Naive thymus-derived CD4-positive, alpha-beta T cell (primary cell): ENCODE data around the gene LAMA5. TPM values are rescaled to one million over a fixed set of nuclear protein-coding genes. Genes with fewer than 3 reads are reported as not detected.

ENCODE experiments used
- ATAC-seq: fragments of 150-1000 bp; cut with Tn5 transposase; 2 replicates; pipeline ENCODE4 v1.10.0; 2021; ENCODE audit warnings: mild to moderate bottlenecking, moderate library complexity
- CTCF ChIA-PET: fragments of 350-600 bp; sonication (Branson Sonifier 250); formaldehyde crosslinking; loops from one replicate; lab custom pipeline; 2021; ENCODE audit warnings: antibody characterized with exemption; lab: Charles Lee
- POLR2A ChIA-PET: fragments of 350-600 bp; sonication (Branson Sonifier 250); formaldehyde crosslinking; loops from one replicate; lab custom pipeline; 2021; ENCODE audit warnings: antibody characterized with exemption, inconsistent platforms; lab: Charles Lee
- DNase-seq, 9 donors: peaks; one replicate each; pipeline versions ENCODE4 v3.0.0 to v3.0.0-alpha.2; 2020 to 2022; ENCODE audit warnings: mixed read lengths in 1 of 9
- H3K27ac ChIP-seq: one replicate; pipeline ENCODE4 v1.7.0; 2013; ENCODE audit warnings: mild to moderate bottlenecking, low read depth, low read length, moderate library complexity
- H3K27me3 ChIP-seq, 2 donors: one replicate each; pipeline ENCODE4 v1.7.0; 2013; ENCODE audit warnings: low read length in 2 of 2, mild to moderate bottlenecking in 2 of 2, moderate library complexity in 2 of 2; ENCODE audit not compliant: control insufficient read depth in 2 of 2, insufficient read depth in 2 of 2
- H3K36me3 ChIP-seq, 3 experiments: 1 replicate in 2 of 3; 2 replicates in 1 of 3; pipeline ENCODE4 v1.7.0; 2013; ENCODE audit warnings: low read length in 3 of 3, mild to moderate bottlenecking in 3 of 3, moderate library complexity in 1 of 3; ENCODE audit not compliant: insufficient read depth in 3 of 3, control insufficient read depth in 2 of 3
- H3K4me1 ChIP-seq, 2 donors: one replicate each; pipeline ENCODE4 v1.7.0; 2013; ENCODE audit warnings: low read length in 2 of 2, mild to moderate bottlenecking in 2 of 2, moderate library complexity in 1 of 2; ENCODE audit not compliant: control insufficient read depth in 2 of 2, insufficient read depth in 2 of 2
- H3K4me3 ChIP-seq: 2 replicates; pipeline ENCODE4 v1.7.0; 2013; ENCODE audit warnings: mild to moderate bottlenecking, low read length
- H3K9me3 ChIP-seq, 3 experiments: 1 replicate in 2 of 3; 2 replicates in 1 of 3; pipeline ENCODE4 v1.7.0; 2013; ENCODE audit warnings: low read length in 3 of 3; ENCODE audit not compliant: control insufficient read depth in 2 of 3
- H3K27ac Mint-ChIP-seq, 9 donors: one replicate each; pipeline ENCODE4 v1.8.0; 2020 to 2022; ENCODE audit warnings: mixed read lengths in 9 of 9, mild to moderate bottlenecking in 8 of 9, moderate library complexity in 5 of 9, inconsistent platforms in 2 of 9
- H3K27me3 Mint-ChIP-seq, 5 donors: one replicate each; pipeline ENCODE4 v1.8.0; 2021 to 2022; ENCODE audit warnings: mixed read lengths in 5 of 5, mild to moderate bottlenecking in 1 of 5
- H3K36me3 Mint-ChIP-seq, 5 donors: one replicate each; pipeline ENCODE4 v1.8.0; 2020 to 2022; ENCODE audit warnings: mixed read lengths in 5 of 5, mild to moderate bottlenecking in 3 of 5, inconsistent platforms in 1 of 5
- H3K4me1 Mint-ChIP-seq, 7 donors: one replicate each; pipeline ENCODE4 v1.8.0; 2020 to 2022; ENCODE audit warnings: mixed read lengths in 7 of 7, mild to moderate bottlenecking in 3 of 7, inconsistent platforms in 1 of 7
- H3K4me3 Mint-ChIP-seq, 10 donors: one replicate each; pipeline ENCODE4 v1.8.0; 2020 to 2022; ENCODE audit warnings: mild to moderate bottlenecking in 10 of 10, mixed read lengths in 10 of 10, moderate library complexity in 6 of 10, inconsistent platforms in 2 of 10
- H3K9me3 Mint-ChIP-seq, 11 donors: one replicate each; pipeline ENCODE4 v1.8.0; 2020 to 2022; ENCODE audit warnings: mixed read lengths in 11 of 11, mild to moderate bottlenecking in 4 of 11, inconsistent platforms in 1 of 11, moderate library complexity in 1 of 11
- intact Hi-C, 2 donors: fragments of 100-400 bp; cut with micrococcal nuclease; formaldehyde crosslinking; loops; one replicate each; pipeline ENCODE4 v1.15.1; 2023
- polyA plus RNA-seq, 2 donors: library from polyadenylated mRNA; unstranded; fragments of 300-500 nt; fragmentation: Illumina TruSeq; gene quantifications; one replicate each; pipeline ENCODE4 v1.2.3, GENCODE V29; 2021
- total RNA-seq, 6 experiments: library from RNA in 5 of 6; stranded (reverse) in 5 of 6; gene quantifications; 1 replicate in 5 of 6; 2 replicates in 1 of 6; pipeline ENCODE4 v1.2.3 and lab custom pipeline; 2021 to 2026

The LAMA5 gene
- total and polyA plus RNA-seq, 7 experiments from 2014 or later, result 0.05 to 1.3 (median 0.57) TPM; not detected in 2

- Mint-ChIP-seq H3K4me1 (peaks cover 4 to 9% (median 6%) of the 10 kb centered on the region in 7 donors), H3K27me3 (no peaks in the 10 kb centered on the region), H3K9me3 (peaks cover 0 to 7% (median 0%) of the 10 kb centered on the region in 11 donors), H3K4me3 (no peak overlapping the region), H3K27ac (no peak overlapping the region), H3K36me3 (peaks cover 0 to 18% (median 5%) of the 10 kb centered on the region in 5 donors)
- ATAC-seq (no peak), DNase-seq (no peak)
- intact Hi-C loops, result no loop called here
- H3K9me3 ChIP-seq, result no peaks in the 10 kb centered on the region
- ChIA-PET CTCF (no interaction called here), POLR2A (no interaction called here)
- peaks cover 0 to under 1% of the 10 kb centered on the region in 2 donors for H3K4me1 ChIP-seq
- no peak overlapping the region for H3K4me3 ChIP-seq
- H3K36me3 ChIP-seq, result peaks cover 0 to 62% (median 1%) of the 10 kb centered on the region in 3 experiments
- no peak overlapping the region for H3K27ac ChIP-seq
- no peaks in the 10 kb centered on the region for H3K27me3 ChIP-seq
These were observed 26.7 kb upstream of the LAMA5 start for GRCh38 chr20:62393830-62394229.

GRCh38 chr20:62393335-62393665, 26.2 kb upstream of the LAMA5 start:
- no peak for ATAC-seq
- H3K9me3 Mint-ChIP-seq, result peaks cover 0 to 7% (median 0%) of the 10 kb centered on the region in 11 donors
- Histone ChIP-seq H3K4me1 (peaks cover 2 to 6% of the 10 kb centered on the region in 2 donors), H3K27me3 (no peaks in the 10 kb centered on the region), H3K36me3 (peaks cover 0 to 66% (median 6%) of the 10 kb centered on the region in 3 experiments), H3K9me3 (no peaks in the 10 kb centered on the region), H3K4me3 (no peak overlapping the region), H3K27ac (no peak overlapping the region)
- peaks cover 9 to 13% (median 10%) of the 10 kb centered on the region in 7 donors for H3K4me1 Mint-ChIP-seq
- H3K4me3 Mint-ChIP-seq, result no peak overlapping the region
- no peak for DNase-seq
- no peaks in the 10 kb centered on the region for H3K27me3 Mint-ChIP-seq
- peaks cover 0 to 22% (median 11%) of the 10 kb centered on the region in 5 donors for H3K36me3 Mint-ChIP-seq
- intact Hi-C loops, result no loop called here
- no peak overlapping the region for H3K27ac Mint-ChIP-seq
- ChIA-PET CTCF (no interaction called here), POLR2A (no interaction called here)

GRCh38 chr20:62392621-62393334, 25.7 kb upstream of the LAMA5 start:
- no peak overlapping the region for H3K27ac ChIP-seq
- Mint-ChIP-seq H3K27me3 (no peaks in the 10 kb centered on the region), H3K27ac (peak overlapping the region in 1 of 9 donors; percentile 21), H3K4me1 (peaks cover 12 to 18% (median 15%) of the 10 kb centered on the region in 7 donors), H3K4me3 (no peak overlapping the region), H3K36me3 (peaks cover 0 to 21% (median 11%) of the 10 kb centered on the region in 5 donors), H3K9me3 (peaks cover 0 to 2% (median 0%) of the 10 kb centered on the region in 11 donors)
- intact Hi-C loops, result no loop called here
- peaks cover 0 to 66% (median 6%) of the 10 kb centered on the region in 3 experiments for H3K36me3 ChIP-seq
- H3K4me3 ChIP-seq, result no peak overlapping the region
- ChIA-PET CTCF (no interaction called here), POLR2A (no interaction called here)
- ATAC-seq (peak; percentile 13), DNase-seq (no peak)
- no peaks in the 10 kb centered on the region for H3K9me3 ChIP-seq
- no peaks in the 10 kb centered on the region for H3K27me3 ChIP-seq
- H3K4me1 ChIP-seq, result peaks cover 8 to 11% of the 10 kb centered on the region in 2 donors

- H3K27me3 ChIP-seq, result no peaks in the 10 kb centered on the region
- no peak overlapping the region for H3K4me3 ChIP-seq
- intact Hi-C loops, result no loop called here
- ATAC-seq, result no peak
- CTCF ChIA-PET, result no interaction called here
- H3K36me3 Mint-ChIP-seq, result peaks cover 0 to 19% (median 11%) of the 10 kb centered on the region in 5 donors
- no peaks in the 10 kb centered on the region for H3K27me3 Mint-ChIP-seq
- no peak overlapping the region for H3K27ac Mint-ChIP-seq
- POLR2A ChIA-PET, result no interaction called here
- no peak overlapping the region for H3K27ac ChIP-seq
- DNase-seq, result no peak
- peaks cover 12 to 15% of the 10 kb centered on the region in 2 donors for H3K4me1 ChIP-seq
- H3K9me3 Mint-ChIP-seq, result no peaks in the 10 kb centered on the region
- H3K4me1 Mint-ChIP-seq, result peaks cover 18 to 24% (median 19%) of the 10 kb centered on the region in 7 donors
- no peak overlapping the region for H3K4me3 Mint-ChIP-seq
- peaks cover 0 to 70% (median 6%) of the 10 kb centered on the region in 3 experiments for H3K36me3 ChIP-seq
- no peaks in the 10 kb centered on the region for H3K9me3 ChIP-seq
These were observed 24.9 kb upstream of the LAMA5 start for GRCh38 chr20:62392077-62392418.

- CTCF ChIA-PET, result no interaction called here
- H3K4me3 ChIP-seq, result no peak overlapping the region
- Mint-ChIP-seq H3K27me3 (no peaks in the 10 kb centered on the region), H3K9me3 (no peaks in the 10 kb centered on the region), H3K27ac (no peak overlapping the region), H3K4me3 (peak overlapping the region in 1 of 10 donors; percentile 11), H3K4me1 (peaks cover 17 to 24% (median 21%) of the 10 kb centered on the region in 7 donors), H3K36me3 (peaks cover 0 to 19% (median 11%) of the 10 kb centered on the region in 5 donors)
- H3K9me3 ChIP-seq, result no peaks in the 10 kb centered on the region
- H3K27ac ChIP-seq, result no peak overlapping the region
- intact Hi-C loops, result no loop called here
- H3K4me1 ChIP-seq, result peaks cover 12 to 15% of the 10 kb centered on the region in 2 donors
- H3K27me3 ChIP-seq, result no peaks in the 10 kb centered on the region
- DNase-seq, result no peak
- POLR2A ChIA-PET, result no interaction called here
- peaks cover 0 to 74% (median 6%) of the 10 kb centered on the region in 3 experiments for H3K36me3 ChIP-seq
- no peak for ATAC-seq
These were observed 24.3 kb upstream of the LAMA5 start for GRCh38 chr20:62391165-62392076.

GRCh38 chr20:62390317-62391164, 23.4 kb upstream of the LAMA5 start:
- intact Hi-C loops, result no loop called here
- Mint-ChIP-seq H3K27ac (peak overlapping the region in 2 of 9 donors; percentile 73 to 79), H3K9me3 (no peaks in the 10 kb centered on the region), H3K36me3 (peaks cover 0 to 22% (median 11%) of the 10 kb centered on the region in 5 donors), H3K4me3 (no peak overlapping the region), H3K27me3 (no peaks in the 10 kb centered on the region), H3K4me1 (peaks cover 23 to 32% (median 26%) of the 10 kb centered on the region in 7 donors)
- DNase-seq (no peak), ATAC-seq (no peak)
- Histone ChIP-seq H3K27me3 (no peaks in the 10 kb centered on the region), H3K36me3 (peaks cover 0 to 74% (median 6%) of the 10 kb centered on the region in 3 experiments), H3K4me3 (no peak overlapping the region), H3K9me3 (no peaks in the 10 kb centered on the region), H3K27ac (no peak overlapping the region), H3K4me1 (peaks cover 19 to 21% of the 10 kb centered on the region in 2 donors)
- ChIA-PET POLR2A (no interaction called here), CTCF (no interaction called here)
